Thyroid gland (tissue), 4 donors: Measurements from ENCODE around the gene VAPA.

Experiments used
- POLR2A ChIP-seq, 2 donors: fragments of 450-650 bp; IDR thresholded peaks; one replicate each; pipeline ENCODE4 v1.6.1; 2017; ENCODE audit warnings: antibody characterized with exemption in 2 of 2, mild to moderate bottlenecking in 2 of 2, moderate library complexity in 1 of 2
- TF ChIP-seq, protein P1 (sequence below), 6 experiments: fragments of 200-600 bp in 3 of 6; fragments of 450-650 bp in 3 of 6; sonication (generic) in 3 of 6; IDR thresholded peaks; one replicate each; pipeline ENCODE4 v1.5.1; 2016 to 2019; ENCODE audit warnings: antibody characterized with exemption in 6 of 6, mild to moderate bottlenecking in 2 of 6, inconsistent platforms in 1 of 6, moderate library complexity in 1 of 6

GRCh38 chr18:9934274-9934673 is 20.5 kb downstream of the VAPA start:
- TF ChIP-seq, protein P1, sequence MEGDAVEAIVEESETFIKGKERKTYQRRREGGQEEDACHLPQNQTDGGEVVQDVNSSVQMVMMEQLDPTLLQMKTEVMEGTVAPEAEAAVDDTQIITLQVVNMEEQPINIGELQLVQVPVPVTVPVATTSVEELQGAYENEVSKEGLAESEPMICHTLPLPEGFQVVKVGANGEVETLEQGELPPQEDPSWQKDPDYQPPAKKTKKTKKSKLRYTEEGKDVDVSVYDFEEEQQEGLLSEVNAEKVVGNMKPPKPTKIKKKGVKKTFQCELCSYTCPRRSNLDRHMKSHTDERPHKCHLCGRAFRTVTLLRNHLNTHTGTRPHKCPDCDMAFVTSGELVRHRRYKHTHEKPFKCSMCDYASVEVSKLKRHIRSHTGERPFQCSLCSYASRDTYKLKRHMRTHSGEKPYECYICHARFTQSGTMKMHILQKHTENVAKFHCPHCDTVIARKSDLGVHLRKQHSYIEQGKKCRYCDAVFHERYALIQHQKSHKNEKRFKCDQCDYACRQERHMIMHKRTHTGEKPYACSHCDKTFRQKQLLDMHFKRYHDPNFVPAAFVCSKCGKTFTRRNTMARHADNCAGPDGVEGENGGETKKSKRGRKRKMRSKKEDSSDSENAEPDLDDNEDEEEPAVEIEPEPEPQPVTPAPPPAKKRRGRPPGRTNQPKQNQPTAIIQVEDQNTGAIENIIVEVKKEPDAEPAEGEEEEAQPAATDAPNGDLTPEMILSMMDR (IDR thresholded peaks at IDR 0.05): no peak
- no peak for TF ChIP-seq POLR2A (IDR thresholded peaks at IDR 0.05)
